KBM-7 (cell line): ENCODE results near the gene USP31.

Experiments
- DNase-seq: peaks from one replicate; pipeline ENCODE4 v3.0.0-alpha.2; 2015
- in situ Hi-C: fragments of 300-500 bp; cut with MboI; formaldehyde crosslinking; loops from 2 replicates; pipeline ENCODE4 v1.14.3; 2020; ENCODE audit warnings: low sequenced_read_pairs, low pct_unique_long_range_greater_than_20kb, mixed read lengths

USP31 gene

DNA sequence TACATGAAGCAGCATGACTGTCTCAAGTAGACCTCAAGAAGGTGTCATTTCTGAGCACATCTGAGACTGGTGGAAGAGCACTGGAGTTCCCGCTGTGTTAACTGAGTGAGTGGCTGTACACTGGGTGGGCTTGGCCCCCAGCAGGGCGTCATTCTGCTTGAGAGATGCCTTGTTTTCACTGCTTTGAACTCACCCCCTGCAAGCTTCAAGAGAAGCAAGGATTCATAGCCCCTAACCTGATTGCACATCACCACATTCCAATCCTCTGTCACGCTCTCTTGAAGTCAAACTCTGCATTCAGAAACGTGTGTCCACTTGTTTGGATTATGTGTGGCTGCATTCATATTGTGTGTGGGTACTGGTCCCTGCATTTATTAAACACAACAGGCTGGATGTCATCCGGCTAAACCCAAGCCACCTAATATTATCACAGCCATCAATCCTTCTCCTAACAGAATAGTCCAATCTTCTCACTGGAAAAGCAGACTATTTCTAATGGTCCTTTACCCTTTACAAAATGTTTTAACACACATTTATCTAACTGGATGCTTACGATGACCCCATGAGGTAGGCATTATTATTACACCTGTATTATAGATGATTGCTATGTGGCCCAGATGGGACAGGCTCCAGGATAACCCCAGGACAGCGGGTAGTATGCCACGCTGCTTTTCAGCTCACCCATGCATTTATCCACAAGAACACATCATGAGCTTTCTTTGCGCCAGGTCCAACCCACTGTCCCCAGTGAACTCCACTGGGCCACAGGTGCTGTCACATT, 76.3 kb downstream of the USP31 start:
- in situ Hi-C loops = no loop called here
- no peak for DNase-seq

DNA sequence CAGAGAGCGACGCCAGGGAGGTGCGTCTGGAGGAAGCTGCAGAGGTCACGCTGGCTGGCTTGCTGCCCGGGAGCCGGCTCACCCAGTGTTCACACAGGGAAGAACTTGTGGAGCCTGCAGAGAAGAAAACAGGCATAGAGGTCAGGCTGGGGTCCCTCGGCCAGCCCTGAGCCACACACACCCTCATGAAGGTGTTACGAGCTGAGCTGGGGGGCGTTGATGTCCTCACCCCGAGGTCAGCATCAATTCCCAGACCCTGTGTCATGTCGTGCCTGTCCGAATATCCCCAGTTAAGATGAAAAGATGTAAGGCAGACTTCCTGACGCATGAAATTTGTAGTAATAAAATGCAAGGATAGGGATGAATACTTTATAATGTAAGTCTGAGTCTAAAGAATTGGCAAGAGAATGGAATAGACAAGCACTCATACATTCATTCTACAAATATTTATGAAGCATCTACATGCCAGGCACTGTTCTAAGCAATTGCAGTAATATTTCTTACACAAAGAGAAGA, 77.1 kb downstream of the USP31 start:
- DNase-seq = no peak
- in situ Hi-C loops = no loop called here

DNA sequence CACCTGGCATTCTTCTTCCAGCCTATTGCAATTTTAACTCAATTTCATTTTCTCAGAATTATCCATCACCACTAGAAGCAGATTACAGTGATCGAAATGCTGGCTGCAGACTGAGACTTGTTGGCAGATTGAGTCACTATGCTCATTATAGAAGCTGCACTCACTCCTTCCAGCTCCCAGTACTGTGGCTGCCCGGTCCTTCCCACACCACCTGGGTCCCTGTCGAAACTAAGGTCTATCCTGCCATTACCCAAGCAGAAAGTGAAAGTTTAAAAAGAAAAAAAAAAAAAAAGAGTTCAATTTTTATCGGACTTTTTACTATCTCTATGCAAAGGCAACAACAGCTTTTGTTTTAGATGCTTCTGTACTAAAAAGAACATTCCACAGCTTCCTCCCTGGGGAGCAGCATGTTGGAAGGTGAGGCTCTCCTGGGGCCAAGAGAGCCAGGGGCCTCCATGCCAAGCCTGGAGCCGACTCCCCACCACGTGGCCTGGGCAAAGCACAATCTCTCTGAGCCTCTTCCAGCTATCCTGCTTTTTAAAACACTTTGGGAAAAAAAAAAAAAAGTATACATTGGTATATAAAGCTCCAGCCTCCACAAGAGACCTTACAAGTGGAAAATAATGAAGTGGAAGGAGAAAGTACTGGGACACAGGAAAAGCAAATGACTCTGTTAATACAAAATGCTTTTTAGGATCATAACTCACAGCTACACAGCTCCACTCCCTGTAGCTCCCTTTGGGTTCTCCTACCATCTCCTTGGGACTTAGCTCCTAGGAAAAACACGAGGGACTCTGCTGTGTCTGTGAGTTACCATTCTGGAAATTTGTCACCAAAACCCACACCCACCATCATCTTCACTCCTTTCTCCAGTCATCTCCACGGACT, 77.8 kb downstream of the USP31 start:
- in situ Hi-C loops = no loop called here
- no peak for DNase-seq

DNA sequence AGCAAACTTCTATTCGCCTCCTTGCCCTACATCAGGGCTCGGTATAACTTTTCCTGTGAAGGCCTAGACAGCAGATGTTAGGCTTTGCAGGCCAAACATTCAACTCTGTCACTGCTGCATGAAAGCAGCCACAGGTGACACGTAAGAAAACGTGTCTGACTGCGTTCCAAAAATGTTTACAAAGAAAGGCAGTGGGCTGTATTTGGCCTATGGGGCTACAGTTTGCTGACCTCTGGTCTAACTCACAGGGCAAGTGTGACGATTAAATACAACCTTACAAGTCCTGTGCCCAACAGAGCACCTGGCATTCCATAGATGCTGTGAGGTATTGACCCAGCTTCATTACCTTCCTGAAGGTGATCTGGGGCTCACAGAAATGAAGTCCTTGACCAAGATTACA, 79.4 kb downstream of the USP31 start:
- in situ Hi-C loops = no loop called here
- no peak for DNase-seq

DNA sequence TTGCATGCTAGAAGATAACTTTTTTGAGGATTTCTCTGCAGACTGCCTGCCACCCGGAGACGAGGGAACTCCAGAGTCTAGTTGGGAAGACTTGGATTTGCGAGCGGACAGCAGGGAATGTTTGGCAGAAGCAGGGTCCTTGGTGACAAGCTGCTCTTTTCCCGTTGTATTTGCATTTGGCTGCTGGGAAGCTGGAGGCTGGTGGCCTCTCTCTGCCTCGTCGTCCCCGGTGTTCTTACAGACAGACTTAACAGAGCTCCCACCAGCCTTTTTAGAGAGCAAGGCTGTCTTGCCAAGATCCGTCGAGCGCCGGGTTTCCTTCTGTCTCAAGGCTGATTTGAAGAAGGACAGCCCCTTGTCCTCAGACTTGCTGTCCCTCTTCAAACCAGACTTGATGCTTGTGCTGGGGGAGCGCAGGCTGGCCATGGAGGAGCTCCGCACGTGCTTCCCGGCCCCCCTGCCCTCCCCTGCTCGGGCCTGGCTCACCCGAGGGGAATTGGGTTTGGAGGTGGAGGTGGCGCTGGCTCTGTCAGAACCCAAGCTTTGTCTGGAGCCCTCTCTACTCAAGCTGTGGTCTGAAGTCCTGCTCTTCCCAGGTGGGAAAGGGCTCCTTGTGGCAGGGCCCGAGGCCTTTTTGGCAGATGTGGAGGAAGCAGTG, 81.0 kb downstream of the USP31 start:
- DNase-seq = no peak
- in situ Hi-C loops = no loop called here

DNA sequence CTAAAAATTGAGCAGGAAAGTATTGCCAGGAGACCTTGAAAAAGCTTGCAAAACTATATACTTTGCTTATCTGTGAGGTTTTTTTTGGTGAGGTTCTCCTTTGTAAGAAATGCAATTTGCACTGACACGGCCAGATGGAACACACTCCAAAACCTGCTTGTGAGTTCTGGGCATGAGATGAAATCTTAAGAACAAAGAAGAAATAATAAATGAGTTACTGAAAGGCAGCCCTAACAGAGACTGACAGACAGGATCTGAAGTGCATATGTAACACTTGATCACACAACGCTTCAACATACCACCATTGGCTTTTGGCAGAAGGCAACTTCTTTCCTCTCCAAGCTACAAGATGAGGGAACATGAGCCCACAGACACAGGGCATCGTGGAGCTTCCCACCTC, 82.6 kb downstream of the USP31 start:
- DNase-seq = no peak
- in situ Hi-C loops = no loop called here

GRCh38 chr16:23064639-23065038, 84.6 kb downstream of the USP31 start:
- peak; percentile 96 for DNase-seq
- in situ Hi-C loops = no loop called here

DNA sequence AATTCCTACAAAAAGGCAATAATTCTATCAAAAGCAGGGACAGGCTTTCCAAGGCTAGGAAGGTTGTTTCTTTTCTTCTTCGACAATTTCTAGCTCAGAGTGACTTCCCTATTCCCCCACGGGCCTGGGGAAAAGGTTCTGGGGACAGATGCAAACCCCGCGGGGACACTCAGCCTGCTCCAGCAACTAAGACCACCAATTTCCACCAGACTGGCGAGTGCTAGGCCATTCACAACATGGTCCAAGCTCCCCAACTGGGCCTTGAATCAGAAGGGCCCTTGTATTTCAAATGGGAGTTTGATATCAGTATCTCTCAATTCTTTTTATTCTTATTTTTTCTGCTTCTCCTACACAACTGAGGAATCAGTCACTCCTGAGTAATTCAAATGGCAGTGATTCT, 86.7 kb downstream of the USP31 start:
- DNase-seq = no peak
- in situ Hi-C loops = no loop called here

DNA sequence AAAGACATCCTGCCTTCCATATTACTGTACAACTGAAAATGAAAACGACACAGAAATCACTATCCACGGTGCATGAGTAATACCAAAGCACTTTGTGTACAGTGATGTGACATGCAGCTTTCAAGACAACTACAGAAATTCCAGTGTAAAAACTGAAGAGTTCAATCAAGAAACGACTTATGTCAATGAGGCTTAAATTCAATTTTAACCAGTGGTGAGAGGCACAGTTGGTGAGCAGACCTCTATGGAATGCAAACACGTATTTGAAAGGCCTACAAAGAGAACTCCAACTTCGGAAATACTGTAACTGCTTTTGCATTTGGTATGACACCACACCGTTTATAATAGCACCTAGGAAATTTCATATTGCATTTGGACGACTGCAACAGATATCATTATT, 87.6 kb downstream of the USP31 start:
- DNase-seq = no peak
- in situ Hi-C loops = no loop called here

DNA sequence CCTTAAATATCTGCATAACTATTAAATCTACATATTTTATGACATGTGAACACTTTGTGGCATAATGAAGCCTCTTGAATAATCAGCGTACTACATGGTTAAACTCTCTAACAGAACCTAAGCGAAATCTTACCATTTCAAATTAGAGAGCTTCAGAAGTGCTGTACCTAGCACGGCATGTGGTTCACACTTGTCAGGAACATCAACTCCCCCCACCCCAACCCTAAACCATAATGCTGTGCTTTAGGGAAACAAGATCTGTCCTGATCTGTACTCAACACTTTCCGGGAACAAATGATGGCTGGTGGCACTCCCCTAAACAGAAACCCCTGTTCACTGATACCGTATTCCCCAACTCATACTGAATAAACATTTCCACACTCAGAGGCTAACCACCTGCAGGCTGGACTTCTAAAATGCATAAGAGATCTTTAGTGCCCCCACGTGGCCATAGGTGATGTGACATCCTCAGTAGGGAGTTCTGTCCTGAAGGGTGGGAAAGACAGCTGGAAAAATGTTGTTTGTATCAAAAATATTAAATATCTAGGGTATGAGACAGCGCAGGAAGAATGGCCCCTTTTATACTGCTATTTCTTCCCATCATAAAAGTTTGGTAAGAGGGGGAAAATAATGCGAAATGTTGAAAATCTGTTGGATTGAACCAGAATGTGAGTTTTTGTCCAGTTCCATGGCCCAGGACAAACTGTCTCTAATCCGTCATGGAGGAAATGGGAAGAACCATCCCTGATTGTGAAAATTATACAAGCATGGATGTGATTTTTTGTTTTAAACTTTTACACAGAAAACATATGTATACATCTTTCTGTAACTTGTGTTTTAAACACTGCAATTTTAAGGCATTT, 88.6 kb downstream of the USP31 start:
- in situ Hi-C loops = no loop called here
- DNase-seq = peak; percentile 70

GRCh38 chr16:23059433-23059832, 89.8 kb downstream of the USP31 start:
- in situ Hi-C loops = no loop called here
- DNase-seq = no peak

- in situ Hi-C loops = no loop called here
- DNase-seq = no peak
Measured at GRCh38 chr16:23058576-23058975, 90.7 kb downstream of the USP31 start.

DNA sequence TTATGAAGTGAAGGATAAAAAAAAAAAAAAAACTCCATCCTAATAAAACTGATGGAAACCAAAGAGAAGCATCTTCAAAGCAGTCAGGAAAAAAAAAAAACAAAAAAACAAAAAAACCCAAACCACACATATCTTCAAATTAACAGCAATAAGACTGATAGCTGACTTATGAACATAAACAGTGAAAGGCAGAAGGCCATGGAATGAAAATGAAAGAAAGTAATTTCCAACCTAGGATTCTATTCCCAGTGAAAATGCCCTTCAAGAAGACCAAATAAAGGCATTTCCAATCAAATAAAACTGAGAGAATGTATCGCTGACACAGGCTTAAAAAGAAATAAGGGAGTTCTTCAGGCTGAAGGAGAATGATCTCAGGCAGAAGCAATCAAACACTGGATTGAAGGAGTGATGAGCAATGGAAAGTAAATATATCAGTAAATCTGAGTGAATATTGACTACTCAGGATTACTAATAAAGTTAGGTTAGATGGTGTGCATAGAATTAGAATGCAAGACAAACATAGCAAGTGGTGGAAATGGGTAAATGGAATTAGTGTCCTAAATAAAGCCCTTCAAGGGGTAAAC, 92.1 kb downstream of the USP31 start:
- in situ Hi-C loops = no loop called here
- DNase-seq = no peak

- DNase-seq = peak; percentile 43
- in situ Hi-C loops = no loop called here
Measured at GRCh38 chr16:23055481-23055880, 93.8 kb downstream of the USP31 start.

DNA sequence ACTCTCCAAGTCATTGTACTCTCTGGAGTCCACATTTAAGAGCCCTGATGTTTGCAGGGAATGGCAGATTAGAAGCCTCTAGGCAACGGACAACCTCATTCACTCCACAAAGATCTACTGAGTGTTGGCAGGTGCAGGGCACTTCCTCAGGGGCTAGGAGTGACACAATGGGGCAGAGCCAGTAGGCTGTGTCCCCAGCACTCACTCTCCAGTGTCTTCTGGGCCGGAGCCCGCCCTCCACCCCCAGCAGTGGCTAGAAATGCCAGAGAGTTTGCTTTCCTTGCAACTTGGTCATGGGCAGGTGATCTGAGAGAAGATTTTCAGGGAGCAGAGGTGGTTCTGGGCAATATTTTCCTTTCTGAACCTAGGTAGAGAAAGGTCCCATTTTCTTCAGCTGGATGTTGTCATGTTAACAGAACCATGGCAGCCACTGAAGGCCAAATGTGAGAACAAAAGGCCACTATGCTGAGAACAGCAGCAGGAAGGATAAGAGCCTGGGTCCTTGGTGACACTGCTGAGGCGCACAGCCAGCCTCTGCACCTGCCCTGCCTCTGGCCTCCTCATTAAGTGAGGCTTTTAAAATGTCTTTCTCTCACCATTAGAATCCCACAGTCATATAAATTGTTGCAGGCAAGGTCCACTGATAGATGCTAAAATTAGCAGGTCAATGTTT, 96.2 kb downstream of the USP31 start:
- in situ Hi-C loops = no loop called here
- DNase-seq = no peak

DNA sequence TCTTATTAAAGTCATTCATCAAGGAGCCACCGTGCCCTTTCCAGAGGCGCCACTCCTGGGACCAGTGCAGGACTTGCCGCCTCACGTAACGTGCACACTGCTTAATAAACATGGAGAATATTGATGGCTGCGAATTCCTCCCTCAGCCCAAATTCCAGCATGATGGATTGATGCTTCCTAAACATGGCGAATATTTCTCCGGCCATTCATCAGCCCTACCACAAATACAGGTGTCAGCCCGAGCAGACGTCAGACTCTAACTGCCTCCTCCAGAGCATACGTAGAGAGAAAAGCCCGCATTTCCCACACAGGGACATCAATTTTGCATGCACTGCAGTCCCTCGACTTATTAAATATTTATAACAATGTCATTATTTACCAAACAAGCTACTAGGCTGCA, 97.0 kb downstream of the USP31 start:
- in situ Hi-C loops = no loop called here
- no peak for DNase-seq

GRCh38 chr16:23051587-23051986, 97.7 kb downstream of the USP31 start:
- DNase-seq = no peak
- in situ Hi-C loops = no loop called here

DNA sequence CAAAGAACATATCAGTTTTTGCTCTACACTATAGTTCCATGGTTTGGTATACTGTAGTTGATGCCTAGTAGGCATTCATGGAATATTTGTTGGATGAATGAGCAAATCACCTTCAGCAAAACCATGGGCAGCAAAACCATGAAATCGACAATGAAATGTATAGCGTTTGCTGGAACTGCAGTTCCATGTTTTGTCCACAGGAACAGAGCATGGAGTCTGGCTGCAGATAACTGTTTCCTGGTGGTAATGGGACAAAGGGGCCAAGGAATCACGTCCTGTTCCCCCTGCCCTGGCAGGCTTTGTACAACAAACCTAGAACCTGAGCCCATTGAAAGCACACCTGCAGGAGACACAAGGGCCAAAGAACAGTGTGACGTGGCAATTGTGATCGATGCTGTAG, 101.1 kb downstream of the USP31 start:
- in situ Hi-C loops = no loop called here
- no peak for DNase-seq
